NCI-H2029 treated with DMSO at 0.1 percent for 48 hours (cell line): Measurements from ENCODE around the gene MPP2.
"Not testable (repeated sequence)": the region's sequence is repeated elsewhere in the genome, so short reads cannot be mapped to it uniquely, and the experiment has no call there.

Source experiments
- DNase-seq: peaks from one replicate; lab custom pipeline; 2025; lab: John Stamatoyannopoulos, UW

Gene MPP2, protein sequence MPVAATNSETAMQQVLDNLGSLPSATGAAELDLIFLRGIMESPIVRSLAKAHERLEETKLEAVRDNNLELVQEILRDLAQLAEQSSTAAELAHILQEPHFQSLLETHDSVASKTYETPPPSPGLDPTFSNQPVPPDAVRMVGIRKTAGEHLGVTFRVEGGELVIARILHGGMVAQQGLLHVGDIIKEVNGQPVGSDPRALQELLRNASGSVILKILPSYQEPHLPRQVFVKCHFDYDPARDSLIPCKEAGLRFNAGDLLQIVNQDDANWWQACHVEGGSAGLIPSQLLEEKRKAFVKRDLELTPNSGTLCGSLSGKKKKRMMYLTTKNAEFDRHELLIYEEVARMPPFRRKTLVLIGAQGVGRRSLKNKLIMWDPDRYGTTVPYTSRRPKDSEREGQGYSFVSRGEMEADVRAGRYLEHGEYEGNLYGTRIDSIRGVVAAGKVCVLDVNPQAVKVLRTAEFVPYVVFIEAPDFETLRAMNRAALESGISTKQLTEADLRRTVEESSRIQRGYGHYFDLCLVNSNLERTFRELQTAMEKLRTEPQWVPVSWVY

GRCh38 chr17:43907425-43907981, at the start of gene MPP2:
Gene MPP2 (minus strand): TSS chr17:43907536. CDS start chr17:43904460, 3,076 bp downstream.
- no peak for DNase-seq

- no peak for DNase-seq
These were observed 48.9 kb upstream of the MPP2 start for GRCh38 chr17:43956222-43956621.

DNA sequence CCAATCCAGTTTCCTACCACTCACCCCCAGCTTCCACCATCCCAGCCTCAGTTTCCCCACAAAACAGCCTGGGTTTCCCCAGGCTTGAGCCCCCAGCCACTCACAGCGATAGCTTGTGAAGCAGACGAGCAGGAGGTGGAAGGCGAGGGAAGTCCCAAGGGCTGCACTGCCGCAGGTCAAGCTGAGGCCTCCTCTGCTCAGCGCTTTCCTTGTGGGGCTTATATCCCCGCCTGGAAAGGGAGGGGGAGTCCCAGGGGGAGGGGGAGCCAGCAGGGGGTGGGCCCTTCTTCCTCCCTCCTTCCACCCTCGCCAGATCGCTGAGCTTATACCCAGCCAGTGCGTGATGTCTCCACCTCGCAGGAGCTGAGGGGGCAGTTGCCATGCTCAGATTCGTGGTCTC, 46.4 kb upstream of the MPP2 start, which contains the start of gene PYY:
PYY (minus strand) TSS at position 195 of the 400 bp plus-strand sequence. CDS start 457 bp downstream, outside the sequence.
- DNase-seq, result no peak

DNA sequence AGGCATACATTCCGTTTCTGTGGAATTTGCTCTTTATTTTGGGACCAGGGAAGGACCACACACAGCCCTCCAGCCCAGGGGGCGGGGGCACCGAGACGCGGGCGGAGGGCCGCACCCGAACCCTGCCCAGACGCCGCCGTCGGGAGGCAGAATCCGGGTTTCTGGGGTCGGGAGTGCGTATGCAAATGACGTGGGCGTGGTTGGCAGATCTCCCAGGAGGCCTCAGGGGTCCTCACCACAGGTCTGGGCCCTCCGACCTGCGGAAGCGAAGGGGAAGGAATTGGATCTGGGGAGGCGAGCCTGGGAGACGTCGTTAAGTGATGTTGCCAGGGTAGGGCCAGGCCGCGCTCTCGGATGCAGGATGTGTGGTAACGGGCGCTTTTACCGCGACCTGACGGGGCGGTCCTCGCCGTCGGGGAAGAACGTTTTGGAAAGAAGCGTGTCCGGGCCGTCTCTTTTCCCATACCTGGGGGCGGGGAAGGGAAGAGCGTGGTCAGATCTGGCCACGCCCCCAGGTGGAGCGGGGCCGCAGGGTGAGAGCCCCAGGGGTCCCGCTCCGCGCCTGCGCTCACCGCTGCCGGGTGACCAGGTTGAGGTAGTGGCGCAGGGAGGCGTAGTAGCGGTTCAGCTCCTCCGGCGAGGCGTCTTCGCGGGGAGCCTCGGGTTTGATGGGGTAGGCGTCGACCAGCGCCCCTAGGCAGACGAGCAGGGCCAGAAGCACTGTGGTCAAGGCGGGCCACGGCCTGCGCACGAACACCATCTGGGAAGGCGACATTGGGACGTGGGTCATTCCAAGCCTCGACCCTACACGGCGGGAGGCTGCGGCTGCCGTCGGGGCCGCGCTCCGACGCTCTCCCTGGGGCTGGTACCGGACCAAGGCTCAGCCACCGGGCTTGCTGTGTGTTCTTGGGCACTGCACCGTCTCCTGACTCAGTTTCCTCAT, 45.7 kb upstream of the MPP2 start:
- DNase-seq, result no peak

DNA sequence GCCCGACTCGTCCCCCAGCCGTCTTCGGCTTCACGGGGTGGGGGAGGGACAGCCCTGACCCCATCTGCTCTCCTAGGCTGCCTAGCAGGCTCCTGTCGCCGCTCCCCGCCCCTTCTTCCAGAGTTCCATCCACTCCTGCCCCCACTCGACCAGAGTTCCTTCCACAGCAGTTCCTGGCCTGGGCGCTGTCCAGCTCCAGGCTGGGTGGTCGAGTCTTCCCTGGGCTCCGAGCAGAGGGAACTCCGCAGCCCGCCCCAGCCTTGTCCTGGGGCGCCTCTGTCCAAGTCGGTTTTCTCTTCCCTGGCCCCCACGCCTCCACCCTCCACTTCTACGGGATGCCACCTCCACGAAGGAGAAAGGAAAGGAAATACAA, 45.0 kb upstream of the MPP2 start:
- no peak for DNase-seq

DNA sequence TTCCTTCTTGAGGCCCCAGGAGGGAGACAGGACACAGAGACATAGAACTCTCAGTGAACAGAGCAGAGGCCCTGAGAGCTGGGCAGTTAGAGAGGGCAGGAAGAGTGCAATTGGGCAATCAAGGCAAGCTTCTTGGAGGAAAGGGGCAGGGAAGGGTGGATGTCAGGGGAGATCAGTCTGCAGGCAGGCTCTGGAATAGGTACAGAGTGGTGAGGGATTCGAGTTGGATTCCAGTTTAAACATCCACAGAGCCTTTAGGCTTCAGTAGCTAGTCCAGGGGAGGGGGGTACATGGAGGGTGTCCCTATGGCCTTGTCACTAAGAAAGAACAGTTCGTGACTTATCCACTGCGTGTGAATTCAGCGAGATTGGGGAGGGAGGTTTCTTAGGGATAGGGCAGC, 44.4 kb upstream of the MPP2 start:
- DNase-seq, result no peak

DNA sequence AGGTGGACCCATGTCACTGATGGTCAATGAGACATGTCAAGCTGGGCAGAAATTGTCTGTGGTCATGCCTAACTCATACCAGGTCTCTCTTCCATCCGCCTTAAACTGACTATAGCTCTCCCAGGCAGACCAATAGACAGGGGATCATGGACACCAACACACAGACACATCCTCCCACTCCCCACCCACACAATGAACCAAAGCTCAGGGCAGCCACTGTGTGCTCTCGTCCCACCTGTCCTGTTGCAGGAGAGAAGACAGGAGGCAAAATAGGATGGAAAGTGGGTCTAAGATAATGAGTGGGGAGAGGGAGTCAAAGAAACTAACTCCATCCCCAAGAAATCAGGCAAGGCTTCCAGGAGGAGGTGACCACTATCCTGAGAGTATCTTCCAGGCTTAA, 43.2 kb upstream of the MPP2 start:
- DNase-seq, result no peak

GRCh38 chr17:43949781-43950180, 42.4 kb upstream of the MPP2 start:
- no peak for DNase-seq

DNA sequence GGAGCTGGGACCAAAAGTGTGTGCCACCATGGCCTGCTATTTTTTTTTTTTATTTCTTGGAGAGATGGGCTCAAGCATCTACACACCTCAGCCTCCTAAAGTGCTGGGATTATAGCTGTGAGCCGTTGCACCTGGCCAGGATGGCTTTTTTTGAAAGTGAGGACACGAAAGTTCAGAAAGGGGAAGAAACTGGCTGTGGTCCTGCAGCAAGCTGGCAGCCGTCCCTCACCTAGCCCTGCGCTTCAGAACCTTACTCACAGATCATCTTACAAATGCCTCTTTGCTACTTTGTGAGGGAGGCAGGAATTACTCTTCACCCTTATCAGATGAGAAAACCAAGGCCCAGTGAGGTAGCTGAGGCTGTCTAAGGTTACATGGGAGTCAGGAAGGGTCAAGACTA, 39.4 kb upstream of the MPP2 start:
- DNase-seq, result no peak

DNA sequence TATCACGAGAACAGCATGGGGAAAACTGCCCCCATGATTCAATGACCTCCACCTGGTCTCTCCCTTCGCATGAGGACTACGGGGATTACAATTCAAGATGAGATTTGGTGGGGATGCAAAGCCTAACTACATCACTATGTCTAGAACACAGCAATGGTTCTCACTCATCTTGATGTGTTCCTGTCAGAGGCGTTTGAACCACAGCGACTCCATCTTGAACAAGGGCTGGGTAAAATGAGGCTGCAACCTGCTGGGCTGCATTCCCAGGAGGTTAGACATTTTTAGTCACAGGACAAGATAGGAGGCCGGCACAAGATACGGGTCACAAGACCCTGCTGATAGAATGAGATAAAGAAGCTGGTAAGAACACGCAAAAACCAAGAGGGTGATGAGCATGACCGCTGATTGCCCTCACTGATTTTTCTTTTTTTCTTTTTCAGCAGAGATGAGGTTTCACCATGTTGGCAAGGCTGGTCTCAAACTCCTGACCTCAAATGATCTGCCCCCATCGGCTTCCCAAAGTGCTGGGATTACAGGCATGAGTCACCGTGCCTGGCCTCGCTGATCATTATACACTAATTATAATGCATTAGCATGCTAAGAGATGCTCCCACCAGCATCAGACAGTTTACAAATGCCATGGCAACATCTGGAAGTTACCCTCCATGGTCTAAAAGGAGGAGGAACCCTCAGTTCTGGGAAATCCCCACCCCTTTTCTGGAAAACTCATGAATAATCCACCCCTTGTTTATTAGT, 37.9 kb upstream of the MPP2 start:
- no peak for DNase-seq

- DNase-seq, result no peak
These were observed 34.8 kb upstream of the MPP2 start, which contains the start of gene PPY for GRCh38 chr17:43942051-43942685. Gene PPY (minus strand): TSS chr17:43942476. CDS start chr17:43941654, 822 bp downstream.

GRCh38 chr17:43940630-43941029, 33.3 kb upstream of the MPP2 start:
- DNase-seq, result no peak

DNA sequence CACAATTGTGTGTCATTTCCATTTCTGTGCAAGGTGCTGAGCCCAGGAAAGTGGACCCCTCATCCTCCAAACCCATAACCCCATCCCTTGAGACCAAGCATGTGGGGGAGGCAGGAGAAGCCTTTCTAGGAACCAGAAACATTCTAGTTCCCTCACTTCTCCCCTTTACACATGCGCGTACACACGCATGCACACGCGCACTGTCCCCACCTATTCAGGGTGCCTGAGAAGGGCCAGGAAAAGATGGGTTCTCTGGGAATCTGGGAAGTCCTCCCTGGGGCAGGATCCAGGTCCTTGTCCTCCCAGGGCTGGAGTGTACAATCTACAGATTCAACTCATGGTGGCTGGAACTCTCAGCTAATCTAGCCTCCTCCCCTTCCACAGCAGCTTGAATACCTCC, 32.5 kb upstream of the MPP2 start:
- DNase-seq, result no peak

GRCh38 chr17:43939452-43939851, 32.1 kb upstream of the MPP2 start:
- not testable (repeated sequence) for DNase-seq

DNA sequence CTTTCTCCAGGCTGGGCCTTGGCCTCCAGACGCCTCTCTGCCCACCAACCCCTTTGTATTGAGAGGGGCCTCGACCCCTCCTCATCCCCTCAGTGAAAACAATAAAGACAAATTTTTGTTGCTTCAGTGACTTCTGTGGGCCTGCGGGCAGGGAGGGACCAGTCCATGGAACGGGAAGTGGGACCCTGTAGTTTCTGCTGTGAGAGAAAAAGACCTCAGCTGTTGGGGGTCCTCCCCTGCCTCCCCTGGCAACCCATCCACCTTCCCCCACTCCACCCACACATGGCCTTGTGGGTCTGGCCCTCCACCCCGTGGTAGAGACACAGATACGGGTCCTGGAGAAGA, 31.5 kb upstream of the MPP2 start:
- DNase-seq, result no peak

DNA sequence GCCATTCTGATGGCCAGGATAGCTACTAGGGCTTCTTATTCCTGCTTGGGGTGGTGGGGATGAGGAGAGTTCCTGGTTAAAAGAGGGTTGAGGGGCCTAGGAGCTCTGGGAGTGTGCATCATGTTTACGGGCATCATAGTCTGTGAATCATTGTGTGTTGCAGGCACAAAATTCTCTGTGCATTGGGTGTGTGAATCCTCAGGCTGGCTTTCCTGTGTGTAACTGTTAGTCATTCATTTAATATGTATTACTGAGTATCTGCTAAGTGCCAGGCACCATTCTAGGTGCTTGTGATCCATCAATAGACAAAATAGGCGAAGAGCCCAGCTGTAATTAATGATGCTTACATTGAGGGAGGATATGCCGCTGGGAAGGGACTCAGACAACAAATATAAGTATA, 29.1 kb upstream of the MPP2 start:
- no peak for DNase-seq

GRCh38 chr17:43935926-43936261, 28.6 kb upstream of the MPP2 start:
- DNase-seq, result no peak

GRCh38 chr17:43935204-43935925, 28.0 kb upstream of the MPP2 start:
- DNase-seq, result no peak

GRCh38 chr17:43932923-43933322, 25.6 kb upstream of the MPP2 start:
- DNase-seq, result no peak

DNA sequence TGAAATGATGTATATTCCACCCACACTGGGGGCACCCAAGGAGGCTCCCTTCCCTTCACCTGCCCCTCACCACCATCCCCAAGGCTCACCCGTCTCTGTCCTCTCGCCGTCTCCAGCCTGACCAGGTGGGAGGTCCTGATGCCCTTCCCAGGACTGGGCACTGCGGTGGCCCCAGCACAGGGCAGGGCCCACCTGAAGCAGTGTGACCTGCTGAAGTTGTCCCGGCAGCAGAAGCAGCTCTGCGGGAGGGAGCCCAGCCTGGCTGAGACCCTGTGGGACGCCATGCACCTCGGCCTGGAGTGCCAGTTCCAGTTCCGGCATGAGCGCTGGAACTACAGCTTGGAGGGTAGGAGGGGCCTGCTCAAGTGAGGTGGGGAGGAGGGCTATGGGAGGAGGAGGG, 25.0 kb upstream of the MPP2 start:
- no peak for DNase-seq
